ENCODE data around the gene BCL7B. TPM values are rescaled to one million over a fixed set of nuclear protein-coding genes. Genes with fewer than 3 reads are reported as not detected.
"Not testable (repeated sequence)": the region's sequence is repeated elsewhere in the genome, so short reads cannot be mapped to it uniquely, and the experiment has no call there.

BCL7B gene
- total RNA-seq, 8 experiments from 2014 or later, result 17.6 to 35.8 (median 32.1) TPM

GRCh38 chr7:73585196-73585595 lies 27.7 kb upstream of the BCL7B start:
- no peak overlapping the region for H3K4me3 ChIP-seq
- whole genome bisulfite sequencing, 10 experiments, result 80 to 100% methylated on average over 1 to 2 of the region's 2 CpGs; no CpG with 5 or more reads in 8 of the 10 experiments
- no peak for ATAC-seq (replicated peaks in 6 of 8)
- in situ Hi-C loops (cut with MboI; ENCODE audit: low pct_unique_long_range_greater_than_20kb in 2 of 9, low sequenced_read_pairs in 9 of 9, unreplicated experiment in 9 of 9), result no loop called here
- H3K27ac ChIP-seq, result no peak overlapping the region
- peaks cover 0 to 6% of the 10 kb centered on the region in 2 donors for H3K4me1 ChIP-seq (replicated peaks in 1 of 2)

DNA sequence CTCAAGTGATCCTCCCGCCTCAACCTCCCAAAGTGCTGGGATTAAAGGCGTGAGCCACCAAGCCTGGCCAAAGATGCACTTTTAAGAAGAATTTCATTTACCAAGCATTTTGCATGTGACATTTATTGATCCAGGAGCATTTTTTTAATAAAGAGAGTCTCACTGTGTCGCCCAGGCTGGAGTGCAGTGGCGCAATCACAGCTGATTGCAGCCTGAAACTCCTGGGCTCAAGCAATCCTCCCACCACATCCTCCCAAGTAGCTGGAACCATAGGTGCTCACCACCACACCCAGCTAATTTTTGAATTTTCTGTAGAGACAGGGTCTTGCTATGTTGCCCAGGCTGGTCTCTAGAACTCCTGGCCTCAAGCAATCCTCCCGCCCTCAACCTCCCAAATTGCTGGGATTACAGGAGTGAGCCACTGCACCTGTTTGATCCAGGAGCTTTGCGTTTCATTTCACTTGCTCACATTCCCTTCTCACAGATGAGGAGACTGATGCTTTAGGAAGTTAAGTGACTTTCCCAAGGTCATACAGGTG lies 25.2 kb upstream of the BCL7B start:
- 83 to 100% (median 96%) methylated on average over 1 to 4 of the region's 6 CpGs; no CpG with 5 or more reads in 3 of the 10 experiments for WGBS, 10 experiments
- H3K27ac ChIP-seq, result no peak overlapping the region
- H3K4me1 ChIP-seq (replicated peaks in 1 of 2), result peaks cover 2 to 7% of the 10 kb centered on the region in 2 donors
- ATAC-seq (replicated peaks in 6 of 8), result no peak
- in situ Hi-C loops (cut with MboI; ENCODE audit: low pct_unique_long_range_greater_than_20kb in 2 of 9, low sequenced_read_pairs in 9 of 9, unreplicated experiment in 9 of 9), result no loop called here
- no peak overlapping the region for H3K4me3 ChIP-seq

DNA sequence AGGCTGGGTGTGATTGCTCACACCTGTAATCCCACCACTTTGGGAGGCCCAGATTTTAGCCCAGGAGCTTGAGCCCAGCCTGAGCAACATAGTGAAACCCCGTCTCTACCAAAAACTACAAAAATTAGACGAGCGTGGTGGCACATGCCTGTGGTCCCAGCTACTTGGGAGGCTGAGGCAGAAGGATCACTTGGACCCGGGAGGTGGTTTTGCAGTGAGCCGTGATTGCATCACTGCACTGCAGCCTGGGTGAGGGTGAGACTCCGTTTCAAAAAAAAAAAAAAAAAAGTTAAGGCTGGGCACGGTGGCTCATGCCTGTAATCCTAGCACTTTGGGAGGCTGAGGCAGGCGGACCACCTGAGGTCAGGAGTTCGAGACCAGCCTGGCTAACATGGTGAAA lies 23.5 kb upstream of the BCL7B start:
- H3K4me3 ChIP-seq; ATAC-seq (replicated peaks in 6 of 8); H3K27ac ChIP-seq; in situ Hi-C loops (cut with MboI; ENCODE audit: low pct_unique_long_range_greater_than_20kb in 2 of 9, low sequenced_read_pairs in 9 of 9, unreplicated experiment in 9 of 9): not testable (repeated sequence)
- peaks cover 12 to 16% of the 10 kb centered on the region in 2 donors for H3K4me1 ChIP-seq (replicated peaks in 1 of 2)
- 40 to 83% (median 73%) methylated on average over 1 to 3 of the region's 9 CpGs; no CpG with 5 or more reads in 6 of the 10 experiments for WGBS, 10 experiments

- in situ Hi-C loops (cut with MboI; ENCODE audit: low pct_unique_long_range_greater_than_20kb in 2 of 9, low sequenced_read_pairs in 9 of 9, unreplicated experiment in 9 of 9), result no loop called here
- Histone ChIP-seq H3K4me3 (peak within 1 kb of the TSS; percentile 65 to 99 (median 89)), H3K27ac (peak within 1 kb of the TSS; percentile 84 to 97), H3K4me1 (replicated peaks in 1 of 2) (peaks cover 12 to 16% of the 10 kb centered on the region in 2 donors)
- 0% methylated on average over 5 to 6 of the region's 75 CpGs; no CpG with 5 or more reads in 8 of the 10 experiments for WGBS, 10 experiments
- peak; percentile 84 to 92 (median 88) for ATAC-seq (replicated peaks in 6 of 8)
Measured at GRCh38 chr7:73578342-73579128, 21.0 kb upstream of the BCL7B start, which contains the start of gene TBL2. Gene TBL2, minus strand, starts transcription at chr7:73578579. Its CDS starts 30 bp downstream, at chr7:73578549.

DNA sequence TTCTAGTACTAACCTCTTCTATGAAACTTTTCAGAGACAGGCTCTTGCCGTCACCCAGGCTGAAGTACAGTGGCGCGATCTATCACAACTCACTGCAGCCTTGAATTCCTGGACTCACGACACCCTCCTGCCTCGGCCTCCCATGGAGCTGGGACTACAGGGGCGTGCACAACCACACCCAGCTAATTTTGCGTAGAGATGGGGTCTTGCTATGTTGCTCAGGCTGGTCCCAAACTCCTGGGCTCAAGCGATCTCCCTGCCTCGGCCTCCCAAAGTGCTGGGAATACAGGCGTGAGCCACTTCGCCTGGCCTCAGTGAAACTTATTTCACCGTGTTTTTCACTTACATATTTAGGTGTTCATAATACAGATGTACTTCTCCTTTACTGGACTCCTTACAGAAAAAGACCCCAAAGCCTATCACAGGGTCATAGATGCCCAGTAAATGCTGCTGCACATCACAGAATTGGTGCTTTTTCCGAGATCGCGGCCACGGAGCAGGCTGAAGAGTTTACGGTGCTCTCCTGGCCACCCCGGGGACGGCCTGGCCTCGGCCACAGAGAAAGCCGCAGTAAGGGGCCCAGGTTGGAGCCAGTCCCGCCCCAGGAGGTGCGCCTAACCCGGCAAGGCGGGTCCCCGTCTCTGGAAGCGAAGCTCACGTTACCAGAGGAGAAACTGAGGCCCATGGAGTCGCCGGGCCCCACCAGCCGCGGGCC lies 20.3 kb upstream of the BCL7B start:
- Histone ChIP-seq H3K4me3 (peak overlapping the region; percentile 65 to 99 (median 89)), H3K27ac (peak overlapping the region; percentile 84 to 97), H3K4me1 (replicated peaks in 1 of 2) (peaks cover 12 to 16% of the 10 kb centered on the region in 2 donors)
- ATAC-seq (replicated peaks in 6 of 8), result peak; percentile 8 to 53 (median 24)
- 0 to 37% (median 3%) methylated on average over 2 to 9 of the region's 32 CpGs; no CpG with 5 or more reads in 4 of the 10 experiments for WGBS, 10 experiments
- in situ Hi-C loops (cut with MboI; ENCODE audit: low pct_unique_long_range_greater_than_20kb in 2 of 9, low sequenced_read_pairs in 9 of 9, unreplicated experiment in 9 of 9), result no loop called here

DNA sequence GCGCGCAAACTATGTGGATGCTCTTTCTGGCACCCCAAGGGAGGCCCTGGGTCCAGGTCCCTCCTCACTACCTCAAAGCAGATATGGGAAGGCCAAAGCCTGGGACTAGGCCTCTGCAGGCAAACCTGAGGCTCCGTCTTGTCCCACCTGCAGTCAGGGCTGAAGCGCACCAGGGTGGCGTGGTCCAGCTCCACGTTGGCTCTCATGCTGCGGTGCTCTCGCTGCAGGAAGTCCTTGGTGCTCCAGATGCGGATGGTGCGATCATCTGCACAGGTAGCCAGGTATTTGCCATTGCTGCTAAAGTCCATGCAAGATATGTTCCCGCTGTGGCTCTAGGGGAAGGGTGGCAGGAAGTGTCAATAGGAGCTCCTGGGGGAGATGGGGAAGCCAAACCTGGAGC lies 16.3 kb upstream of the BCL7B start:
- H3K4me3 ChIP-seq, result no peak overlapping the region
- 92 to 100% (median 100%) methylated on average over 1 to 4 of the region's 11 CpGs; no CpG with 5 or more reads in 5 of the 10 experiments for WGBS, 10 experiments
- no peak overlapping the region for H3K27ac ChIP-seq
- no peak for ATAC-seq (replicated peaks in 6 of 8)
- H3K4me1 ChIP-seq (replicated peaks in 1 of 2), result peaks cover 10 to 11% of the 10 kb centered on the region in 2 donors
- in situ Hi-C loops (cut with MboI; ENCODE audit: low pct_unique_long_range_greater_than_20kb in 2 of 9, low sequenced_read_pairs in 9 of 9, unreplicated experiment in 9 of 9), result no loop called here

- Histone ChIP-seq H3K4me1 (replicated peaks in 1 of 2) (peaks cover 10 to 11% of the 10 kb centered on the region in 2 donors), H3K27ac (no peak overlapping the region), H3K4me3 (no peak overlapping the region)
- in situ Hi-C loops (cut with MboI; ENCODE audit: low pct_unique_long_range_greater_than_20kb in 2 of 9, low sequenced_read_pairs in 9 of 9, unreplicated experiment in 9 of 9), result no loop called here
- ATAC-seq (replicated peaks in 6 of 8), result no peak
- WGBS, 10 experiments, result 80 to 100% (median 97%) methylated on average over 1 to 8 of the region's 9 CpGs; no CpG with 5 or more reads in 3 of the 10 experiments
Measured at GRCh38 chr7:73573276-73573675, 15.8 kb upstream of the BCL7B start.

- H3K27ac ChIP-seq, result no peak overlapping the region
- 73 to 100% (median 90%) methylated on average over 1 to 4 of the region's 6 CpGs; no CpG with 5 or more reads in 5 of the 10 experiments for WGBS, 10 experiments
- in situ Hi-C loops (cut with MboI; ENCODE audit: low pct_unique_long_range_greater_than_20kb in 2 of 9, low sequenced_read_pairs in 9 of 9, unreplicated experiment in 9 of 9), result no loop called here
- H3K4me1 ChIP-seq (replicated peaks in 1 of 2), result peaks cover 10 to 11% of the 10 kb centered on the region in 2 donors
- H3K4me3 ChIP-seq, result no peak overlapping the region
- peak in 1 of 8 experiments; percentile 2 for ATAC-seq (replicated peaks in 6 of 8)
Measured at GRCh38 chr7:73572767-73573186, 15.3 kb upstream of the BCL7B start.

DNA sequence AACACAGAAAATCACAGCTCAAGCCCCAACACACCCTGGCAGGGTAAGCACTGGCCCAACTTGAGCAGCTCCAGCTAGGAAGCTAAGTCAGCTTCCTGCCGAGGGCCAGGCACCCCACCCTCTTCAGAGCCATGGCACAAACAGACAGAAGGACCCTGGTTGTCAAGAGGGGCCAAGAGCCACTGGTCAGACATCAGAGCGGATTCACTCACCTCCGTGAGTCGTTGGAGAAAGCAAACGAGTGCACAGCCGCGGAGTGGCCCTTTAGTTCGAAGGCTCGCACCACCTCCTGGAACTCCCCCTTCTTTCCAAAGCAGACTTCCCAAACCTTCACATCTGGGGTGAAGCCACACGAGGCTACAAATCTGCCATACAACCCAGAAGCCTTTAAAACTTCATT lies 13.5 kb upstream of the BCL7B start:
- no peak overlapping the region for H3K4me3 ChIP-seq
- ATAC-seq (replicated peaks in 6 of 8), result peak in 1 of 8 experiments; percentile 18
- in situ Hi-C loops (cut with MboI; ENCODE audit: low pct_unique_long_range_greater_than_20kb in 2 of 9, low sequenced_read_pairs in 9 of 9, unreplicated experiment in 9 of 9), result no loop called here
- H3K27ac ChIP-seq, result no peak overlapping the region
- H3K4me1 ChIP-seq (replicated peaks in 1 of 2), result no peaks in the 10 kb centered on the region
- WGBS, 10 experiments, result 73 to 100% (median 97%) methylated on average over 1 to 10 of the region's 10 CpGs; no CpG with 5 or more reads in 3 of the 10 experiments

DNA sequence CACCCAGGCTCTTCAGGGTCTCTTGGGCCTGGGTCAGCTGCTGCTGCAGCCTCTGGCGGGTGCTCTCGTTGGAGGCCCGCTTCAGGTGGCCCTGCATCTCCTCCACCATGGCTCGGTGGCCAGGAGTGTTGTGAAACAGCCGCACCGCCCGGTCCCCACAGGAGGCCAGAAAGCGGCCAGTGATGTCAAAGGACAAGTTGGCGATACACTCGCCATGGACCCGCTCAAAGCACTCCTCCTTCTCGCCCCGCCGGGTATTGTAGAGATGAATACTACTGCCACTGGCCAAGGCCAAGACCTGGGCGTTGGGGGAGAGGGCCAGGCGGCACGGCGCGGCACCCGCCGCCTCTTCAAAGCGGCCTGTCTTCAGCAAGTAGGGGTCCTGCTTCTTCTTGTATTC lies 13.0 kb upstream of the BCL7B start:
- ATAC-seq (replicated peaks in 6 of 8), result peak in 2 of 8 experiments; percentile 25 to 26
- in situ Hi-C loops (cut with MboI; ENCODE audit: low pct_unique_long_range_greater_than_20kb in 2 of 9, low sequenced_read_pairs in 9 of 9, unreplicated experiment in 9 of 9), result no loop called here
- Histone ChIP-seq H3K27ac (no peak overlapping the region), H3K4me3 (no peak overlapping the region), H3K4me1 (replicated peaks in 1 of 2) (no peaks in the 10 kb centered on the region)
- WGBS, 10 experiments, result 100% methylated on average over 2 to 6 of the region's 22 CpGs; no CpG with 5 or more reads in 7 of the 10 experiments

- no peak for ATAC-seq (replicated peaks in 6 of 8)
- Histone ChIP-seq H3K4me3 (no peak overlapping the region), H3K27ac (no peak overlapping the region), H3K4me1 (replicated peaks in 1 of 2) (no peaks in the 10 kb centered on the region)
- in situ Hi-C loops (cut with MboI; ENCODE audit: low pct_unique_long_range_greater_than_20kb in 2 of 9, low sequenced_read_pairs in 9 of 9, unreplicated experiment in 9 of 9), result no loop called here
- 0 to 94% (median 75%) methylated on average over 1 to 5 of the region's 5 CpGs for WGBS, 10 experiments
Measured at GRCh38 chr7:73569042-73569608, 11.6 kb upstream of the BCL7B start.

DNA sequence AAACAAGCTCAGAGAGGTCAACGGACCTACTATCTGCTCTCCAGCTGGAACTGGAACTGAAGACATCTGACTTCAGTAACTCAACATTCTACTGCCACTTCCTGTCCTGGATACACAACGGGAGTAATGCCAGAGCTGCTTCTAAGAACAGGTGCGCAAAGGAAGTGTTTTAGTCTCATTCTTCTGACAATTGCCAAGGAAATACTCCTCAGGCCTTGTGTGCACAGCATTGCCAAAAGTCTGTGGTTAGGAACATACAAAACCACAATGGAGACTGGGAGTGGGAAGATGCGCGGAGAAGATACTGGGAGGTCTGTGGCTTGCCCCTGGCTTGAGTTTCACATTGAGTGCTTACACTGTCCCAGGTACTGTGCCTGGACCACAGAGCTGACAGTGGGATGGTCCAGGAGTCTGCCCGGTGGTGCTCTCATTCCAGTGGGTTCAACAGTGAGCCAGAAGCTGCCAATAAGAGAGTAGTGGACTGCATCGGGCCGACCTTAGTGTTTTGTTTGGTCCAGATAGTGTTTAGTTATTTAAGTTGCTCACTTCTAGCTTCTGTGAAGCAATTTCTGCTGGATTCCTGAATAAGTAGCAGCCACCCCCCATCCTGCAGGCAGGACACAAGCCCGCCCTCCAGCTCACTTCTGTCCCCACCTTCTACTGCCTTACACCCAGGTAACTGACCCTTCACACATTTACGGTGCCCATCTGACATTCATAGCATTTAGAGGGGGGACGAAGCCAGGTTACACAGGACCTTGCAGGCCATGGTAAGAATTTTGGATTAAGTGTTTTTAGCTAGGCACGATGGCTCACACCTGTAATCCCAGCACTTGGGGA lies 10.6 kb upstream of the BCL7B start:
- ATAC-seq (replicated peaks in 6 of 8), result no peak
- H3K27ac ChIP-seq, result no peak overlapping the region
- WGBS, 10 experiments, result 20 to 100% (median 81%) methylated on average over 1 to 10 of the region's 12 CpGs

More for the DNA sequence above, 10.6 kb upstream of the BCL7B start:
- no peak overlapping the region for H3K4me3 ChIP-seq
- in situ Hi-C loops (cut with MboI; ENCODE audit: low pct_unique_long_range_greater_than_20kb in 2 of 9, low sequenced_read_pairs in 9 of 9, unreplicated experiment in 9 of 9), result no loop called here
- H3K4me1 ChIP-seq (replicated peaks in 1 of 2), result no peaks in the 10 kb centered on the region

Measured in motor neuron (in vitro differentiated cells).